ENCODE data around the gene ZMYND15. TPM values are rescaled to one million over a fixed set of nuclear protein-coding genes. Genes with fewer than 3 reads are reported as not detected.

ZMYND15 gene
- total RNA-seq, 1 donor from 2014 or later: 3.3 TPM

- no peak for DNase-seq (ENCODE audit: low spot score)
- intact Hi-C loops (cut with DNase I): no loop called here
- ATAC-seq: no peak
These were observed 32.0 kb downstream of the ZMYND15 start, which contains the start of gene TM4SF5 for GRCh38 chr17:4771519-4772234. Gene TM4SF5, plus strand, starts transcription at chr17:4771886. Its CDS starts 37 bp downstream, at chr17:4771923.

GRCh38 chr17:4772235-4772613, 32.6 kb downstream of the ZMYND15 start:
- no peak for DNase-seq (ENCODE audit: low spot score)
- intact Hi-C loops (cut with DNase I): no loop called here
- ATAC-seq: no peak

DNA sequence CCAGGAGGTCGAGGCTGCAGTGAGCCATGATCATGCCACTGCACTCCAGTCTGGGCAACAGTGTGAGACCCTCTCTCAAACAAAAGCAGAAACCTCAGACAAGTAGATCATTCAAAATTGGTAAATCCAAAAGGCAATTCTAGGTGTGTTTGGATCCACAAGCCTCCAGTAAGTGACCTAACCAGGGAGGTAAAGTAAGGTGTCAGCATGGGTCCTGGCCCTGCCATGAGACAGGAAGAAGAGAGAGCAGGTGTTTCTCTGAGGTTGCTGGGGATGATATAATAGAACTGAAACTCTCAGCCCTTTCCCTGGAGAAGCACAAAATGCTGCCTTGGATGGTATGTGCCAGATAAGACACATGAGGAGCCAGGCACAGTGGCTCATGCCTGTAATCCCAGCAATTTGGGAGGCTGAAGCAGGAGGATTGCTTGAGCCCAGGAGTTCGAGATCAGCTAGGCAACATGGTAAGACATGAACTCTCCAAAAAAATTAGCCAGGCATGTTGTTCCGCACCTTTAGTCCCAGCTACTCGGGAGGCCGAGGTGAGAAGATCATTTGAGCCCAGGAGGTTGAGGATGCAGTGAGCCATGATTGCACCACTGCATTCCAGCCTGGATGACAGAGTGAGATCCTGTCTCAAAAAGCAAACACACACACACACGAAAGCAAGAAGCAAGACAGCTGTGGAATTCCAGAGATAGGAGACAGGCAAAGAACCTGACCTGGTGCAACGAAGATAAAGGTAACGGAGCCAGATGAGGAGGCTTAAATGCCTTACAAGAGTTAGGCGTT, 38.5 kb downstream of the ZMYND15 start:
- no peak for DNase-seq (ENCODE audit: low spot score)
- intact Hi-C loops (cut with DNase I): no loop called here
- ATAC-seq: no peak

- ATAC-seq (no peak), DNase-seq (ENCODE audit: low spot score) (no peak)
- intact Hi-C loops (cut with DNase I): no loop called here
These were observed 40.8 kb downstream of the ZMYND15 start for GRCh38 chr17:4780325-4780955.

DNA sequence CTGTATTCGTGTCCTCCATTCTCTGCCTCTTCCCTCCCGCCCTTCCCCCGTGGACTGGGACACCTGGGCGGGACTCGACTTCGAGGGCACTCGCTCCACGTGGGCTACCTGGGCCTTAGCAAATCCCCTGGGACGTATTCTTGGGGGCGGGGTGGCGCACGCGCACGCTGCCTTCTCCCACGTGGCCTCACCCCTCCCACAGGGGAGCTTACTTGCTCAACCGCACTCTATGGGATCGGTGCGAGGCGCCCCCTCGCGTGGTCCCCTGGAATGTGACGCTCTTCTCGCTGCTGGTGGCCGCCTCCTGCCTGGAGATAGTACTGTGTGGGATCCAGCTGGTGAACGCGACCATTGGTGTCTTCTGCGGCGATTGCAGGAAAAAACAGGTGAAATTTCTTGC, 43.0 kb downstream of the ZMYND15 start:
- intact Hi-C loops (cut with DNase I): no loop called here
- ATAC-seq (no peak), DNase-seq (ENCODE audit: low spot score) (no peak)

DNA sequence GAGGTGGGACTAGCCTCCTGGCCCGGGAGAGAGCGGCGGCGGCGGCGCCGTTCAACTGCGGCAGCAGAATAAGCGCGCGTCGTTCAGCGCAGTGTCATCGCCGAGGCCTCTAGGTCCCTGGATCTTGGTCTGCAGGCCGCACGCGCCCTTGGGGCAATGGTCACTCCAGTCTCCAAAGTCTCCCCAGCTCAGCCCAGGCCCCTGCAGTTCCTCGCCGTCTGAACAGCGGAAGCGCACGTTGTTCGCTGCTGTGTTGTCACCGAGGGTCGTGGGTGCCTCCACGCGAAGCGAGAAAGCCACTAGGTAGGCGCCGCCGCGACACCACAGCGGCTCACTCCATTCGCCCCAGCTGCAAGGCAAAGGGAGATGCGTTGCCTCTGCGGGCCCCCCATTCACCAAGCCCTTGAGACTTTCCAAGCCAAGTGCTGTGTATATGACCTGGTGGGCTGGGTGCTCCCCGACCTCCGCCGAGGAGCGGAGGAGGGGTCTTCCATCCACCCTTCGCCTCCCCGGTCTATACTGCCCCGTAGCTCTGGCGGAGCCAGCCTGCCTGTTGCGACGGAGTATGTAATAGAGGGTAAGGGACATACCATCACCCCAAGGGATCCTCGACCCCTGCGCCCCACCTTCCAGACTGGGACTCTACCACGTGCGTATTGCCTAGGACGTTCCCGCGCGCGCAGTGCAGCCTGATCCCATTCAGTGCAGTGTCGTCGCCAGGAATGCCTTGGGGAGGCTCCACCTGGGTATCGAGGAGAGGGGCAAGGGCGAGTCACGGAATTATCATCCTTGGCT, 45.9 kb downstream of the ZMYND15 start:
- intact Hi-C loops (cut with DNase I): loop anchor here (5.0 kb wide), 1 partner anchor 107 kb away; no protein-coding TSS in a partner anchor
- ATAC-seq (peak; percentile 1), DNase-seq (ENCODE audit: low spot score) (no peak)

DNA sequence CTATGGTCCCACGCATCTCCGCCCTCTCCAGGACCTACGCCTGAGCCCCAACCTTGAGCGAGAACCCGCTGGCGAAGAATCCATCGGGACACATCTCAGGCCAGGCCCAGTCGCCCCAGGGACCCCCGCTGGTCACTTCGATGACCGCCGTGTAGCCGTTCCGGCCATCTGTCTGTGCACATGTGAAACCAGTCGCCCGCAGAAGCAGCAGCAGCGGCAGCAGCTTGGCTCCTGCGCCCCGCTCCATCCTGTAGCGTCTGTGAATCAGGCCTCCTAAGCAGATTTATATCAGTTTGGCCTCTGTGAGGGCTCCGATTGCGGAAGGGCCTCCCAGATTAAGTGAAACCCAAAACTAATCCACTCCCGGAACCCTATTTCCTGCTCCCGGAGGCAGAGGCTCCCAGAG, 46.5 kb downstream of the ZMYND15 start, which contains the start of gene VMO1:
Gene VMO1 (minus strand): TSS at position 259 of the 406 bp plus-strand sequence. CDS start 12 bp downstream, at position 247.
- DNase-seq (ENCODE audit: low spot score) (peak; percentile 67), ATAC-seq (peak; percentile 10)
- intact Hi-C loops (cut with DNase I): loop anchor here (5.0 kb wide), 1 partner anchor 106 kb away; no protein-coding TSS in a partner anchor

DNA sequence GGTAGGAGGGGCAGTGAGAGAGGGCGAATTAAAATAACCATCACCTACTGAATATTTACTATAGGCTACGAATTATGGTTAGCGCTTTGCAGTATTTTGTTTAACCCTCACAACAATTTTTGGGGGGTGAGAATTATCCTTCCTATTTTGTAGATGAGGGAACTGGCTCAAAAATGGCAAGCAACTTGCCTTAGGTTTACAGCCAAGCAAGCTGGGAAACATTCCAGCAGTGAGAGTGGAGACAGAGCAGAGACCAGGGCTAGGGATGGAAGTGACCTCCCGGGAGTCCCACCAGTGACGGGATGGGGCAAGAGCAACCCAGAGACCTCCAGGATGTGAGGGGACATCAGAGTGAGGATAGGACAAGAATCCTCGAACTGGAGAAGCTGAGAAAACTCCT, 46.9 kb downstream of the ZMYND15 start:
- intact Hi-C loops (cut with DNase I): loop anchor here (5.0 kb wide), 1 partner anchor 106 kb away; no protein-coding TSS in a partner anchor
- no peak for DNase-seq (ENCODE audit: low spot score)
- ATAC-seq: no peak

- no peak for ATAC-seq
- no peak for DNase-seq (ENCODE audit: low spot score)
- intact Hi-C loops (cut with DNase I): loop anchor here (5.0 kb wide), 1 partner anchor 104 kb away; no protein-coding TSS in a partner anchor
These were observed 48.6 kb downstream of the ZMYND15 start for GRCh38 chr17:4788159-4788806.

- ATAC-seq (no peak), DNase-seq (ENCODE audit: low spot score) (no peak)
- intact Hi-C loops (cut with DNase I): loop anchor here (5.0 kb wide), 1 partner anchor 103 kb away; no protein-coding TSS in a partner anchor
These were observed 49.4 kb downstream of the ZMYND15 start, which contains the start of gene GLTPD2 for GRCh38 chr17:4788807-4789700. Gene GLTPD2, plus strand, starts transcription at chr17:4788964. Its CDS starts 48 bp downstream, at chr17:4789012.

DNA sequence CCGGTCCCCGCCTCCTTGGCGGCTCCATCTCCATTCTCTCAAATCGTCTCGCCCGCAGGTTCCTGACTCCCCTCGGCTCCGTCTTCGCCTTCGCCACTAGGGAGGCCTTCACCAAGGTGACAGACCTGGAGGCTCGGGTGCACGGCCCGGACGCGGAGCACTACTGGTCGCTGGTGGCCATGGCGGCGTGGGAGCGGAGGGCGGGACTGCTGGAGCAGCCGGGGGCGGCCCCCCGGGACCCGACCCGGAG, 50.0 kb downstream of the ZMYND15 start:
- ATAC-seq: no peak

DNA sequence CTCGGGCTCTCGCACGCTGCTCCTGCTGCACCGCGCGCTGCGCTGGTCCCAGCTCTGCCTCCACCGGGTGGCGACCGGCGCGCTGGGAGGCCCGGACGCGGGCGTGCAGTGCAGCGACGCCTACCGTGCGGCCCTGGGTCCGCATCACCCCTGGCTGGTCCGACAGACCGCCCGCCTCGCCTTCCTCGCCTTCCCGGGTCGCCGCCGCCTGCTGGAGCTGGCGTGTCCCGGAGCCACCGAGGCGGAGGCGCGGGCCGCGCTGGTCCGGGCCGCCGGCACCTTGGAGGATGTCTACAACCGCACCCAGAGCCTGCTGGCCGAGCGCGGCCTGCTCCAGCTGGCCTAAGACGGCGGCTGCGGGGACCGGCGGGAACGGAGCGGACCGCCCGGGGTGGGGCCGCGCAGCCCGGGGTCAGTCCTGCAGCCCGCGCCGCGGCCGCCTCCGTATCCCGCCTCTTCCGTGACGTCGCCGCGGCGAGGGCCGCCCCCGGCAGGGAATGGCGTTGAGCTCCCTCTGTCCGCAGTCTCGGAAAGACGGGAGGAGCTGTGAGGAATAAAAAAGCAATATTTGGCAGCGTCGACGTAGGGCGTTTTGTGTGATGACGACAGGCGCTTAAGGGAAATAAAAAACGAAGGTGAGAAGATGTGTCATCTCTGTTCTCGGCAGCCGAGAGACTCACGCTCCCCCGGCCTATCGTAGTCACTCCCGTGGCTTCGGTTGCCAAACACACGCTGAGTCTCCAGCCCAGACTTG, 50.5 kb downstream of the ZMYND15 start:
- intact Hi-C loops (cut with DNase I): loop anchor here (5.0 kb wide), 1 partner anchor 102 kb away; no protein-coding TSS in a partner anchor
- ATAC-seq (peak; percentile 89), DNase-seq (ENCODE audit: low spot score) (peak; percentile 92)

More for the DNA sequence above, 50.0 kb downstream of the ZMYND15 start:
- intact Hi-C loops (cut with DNase I): loop anchor here (5.0 kb wide), 1 partner anchor 103 kb away; no protein-coding TSS in a partner anchor
- no peak for DNase-seq (ENCODE audit: low spot score)

DNA sequence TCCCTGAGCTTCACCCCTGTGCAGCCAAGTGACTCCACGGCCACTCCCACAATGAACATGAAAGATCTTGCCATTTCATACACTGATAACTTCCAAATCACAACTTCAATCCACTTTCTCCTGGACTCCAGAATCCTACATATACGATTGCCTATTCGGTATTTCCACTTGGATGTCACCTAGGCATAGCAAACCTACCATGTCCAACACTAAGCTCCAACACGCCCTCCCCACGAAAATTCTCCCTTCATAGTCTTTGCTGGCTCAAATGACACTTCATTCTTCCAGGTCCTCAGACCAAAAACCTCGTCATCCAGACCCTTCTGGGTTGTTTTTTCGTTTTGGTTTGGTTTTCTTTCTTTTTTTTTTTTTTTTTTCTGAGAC, 51.1 kb downstream of the ZMYND15 start:
- intact Hi-C loops (cut with DNase I): no loop called here
- ATAC-seq (no peak), DNase-seq (ENCODE audit: low spot score) (no peak)

DNA sequence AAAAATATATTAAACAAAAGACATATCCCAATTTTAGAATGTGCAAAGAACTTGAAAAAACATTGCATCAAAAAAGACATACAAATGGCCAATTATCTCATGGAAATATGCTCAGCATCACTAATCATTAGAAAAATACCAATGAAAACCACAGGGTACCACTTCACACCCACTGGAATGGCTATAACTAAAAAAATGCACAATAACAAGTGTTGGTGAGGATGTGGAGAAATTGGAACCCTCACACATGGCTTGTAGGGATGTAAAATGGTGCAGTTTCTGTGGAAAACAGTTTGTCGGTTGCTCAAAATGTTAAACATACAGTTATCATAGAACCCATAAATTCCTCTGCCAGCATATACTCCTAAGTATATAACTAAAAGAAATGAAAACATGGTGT, 55.5 kb downstream of the ZMYND15 start:
- ATAC-seq (no peak), DNase-seq (ENCODE audit: low spot score) (no peak)
- intact Hi-C loops (cut with DNase I): no loop called here

Data from sciatic nerve (tissue), 2 donors.